Lower leg skin (tissue), 3 donors: ENCODE results near the gene CPEB2.

Experiments
- POLR2A ChIP-seq, 2 donors: fragments of 450-650 bp; IDR thresholded peaks; one replicate each; pipeline ENCODE4 v1.6.1; 2016 to 2017; ENCODE audit warnings: antibody characterized with exemption in 2 of 2, mild to moderate bottlenecking in 1 of 2, moderate library complexity in 1 of 2
- TF ChIP-seq, protein P1 (sequence below), 3 donors: fragments of 450-650 bp; IDR thresholded peaks; one replicate each; pipeline ENCODE4 v1.5.1; 2016; ENCODE audit warnings: antibody characterized with exemption in 3 of 3, mild to moderate bottlenecking in 3 of 3, moderate library complexity in 2 of 3

DNA sequence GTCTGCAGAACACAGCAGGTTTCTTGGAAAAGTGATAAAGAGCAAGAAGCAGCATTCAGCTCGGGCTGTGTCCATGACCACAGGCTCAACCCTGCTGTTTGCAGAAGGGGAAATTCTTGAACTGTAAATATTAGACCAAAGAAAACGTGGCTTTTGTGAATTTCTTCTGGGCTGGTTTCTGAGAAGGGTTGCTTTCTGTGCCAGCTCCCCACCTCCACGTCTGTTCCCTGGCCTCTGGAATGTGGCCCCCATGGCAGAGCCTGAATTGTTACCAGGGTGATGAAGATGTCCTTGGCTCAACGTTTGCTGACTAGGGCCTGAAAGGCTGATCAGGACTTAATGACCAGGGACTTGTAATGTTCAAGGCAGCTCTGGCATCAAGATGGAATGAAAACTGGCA is 116.0 kb downstream of the CPEB2 start:
- TF ChIP-seq, protein P1, sequence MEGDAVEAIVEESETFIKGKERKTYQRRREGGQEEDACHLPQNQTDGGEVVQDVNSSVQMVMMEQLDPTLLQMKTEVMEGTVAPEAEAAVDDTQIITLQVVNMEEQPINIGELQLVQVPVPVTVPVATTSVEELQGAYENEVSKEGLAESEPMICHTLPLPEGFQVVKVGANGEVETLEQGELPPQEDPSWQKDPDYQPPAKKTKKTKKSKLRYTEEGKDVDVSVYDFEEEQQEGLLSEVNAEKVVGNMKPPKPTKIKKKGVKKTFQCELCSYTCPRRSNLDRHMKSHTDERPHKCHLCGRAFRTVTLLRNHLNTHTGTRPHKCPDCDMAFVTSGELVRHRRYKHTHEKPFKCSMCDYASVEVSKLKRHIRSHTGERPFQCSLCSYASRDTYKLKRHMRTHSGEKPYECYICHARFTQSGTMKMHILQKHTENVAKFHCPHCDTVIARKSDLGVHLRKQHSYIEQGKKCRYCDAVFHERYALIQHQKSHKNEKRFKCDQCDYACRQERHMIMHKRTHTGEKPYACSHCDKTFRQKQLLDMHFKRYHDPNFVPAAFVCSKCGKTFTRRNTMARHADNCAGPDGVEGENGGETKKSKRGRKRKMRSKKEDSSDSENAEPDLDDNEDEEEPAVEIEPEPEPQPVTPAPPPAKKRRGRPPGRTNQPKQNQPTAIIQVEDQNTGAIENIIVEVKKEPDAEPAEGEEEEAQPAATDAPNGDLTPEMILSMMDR (IDR thresholded peaks at IDR 0.05), result no peak
- TF ChIP-seq POLR2A (IDR thresholded peaks at IDR 0.05), result no peak
